ENCODE data around the gene APOM. TPM values are rescaled to one million over a fixed set of nuclear protein-coding genes. Genes with fewer than 3 reads are reported as not detected.
A peak's percentile ranks its signal among the peaks of the same experiment; 100 is the strongest.

Gene APOM
- total RNA-seq, 2 experiments from 2014 or later: 5.1 to 5.7 TPM

DNA sequence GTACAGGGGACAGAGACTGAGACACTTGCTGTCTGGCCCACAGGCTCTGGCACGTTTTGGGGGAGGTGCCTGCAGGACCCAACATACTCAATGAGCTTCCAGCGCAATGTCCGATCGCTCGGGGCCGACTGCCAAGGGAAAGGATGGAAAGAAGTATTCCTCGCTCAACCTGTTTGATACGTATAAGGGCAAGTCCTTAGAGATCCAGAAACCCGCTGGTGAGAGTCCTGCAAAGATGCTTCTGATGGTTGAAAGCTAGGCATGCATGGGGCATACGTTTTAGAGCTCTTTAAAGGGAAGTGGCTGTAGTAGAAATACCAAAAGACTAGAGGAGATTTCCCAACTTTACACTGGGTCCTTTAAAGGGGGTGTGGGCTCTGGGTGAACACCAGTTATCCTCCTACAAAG, 33.0 kb upstream of the APOM start:
- Mint-ChIP-seq H3K9me3 (no peaks in the 10 kb centered on the region), H3K4me1 (peaks cover 23% of the 10 kb centered on the region), H3K4me3 (peak overlapping the region; percentile 85), H3K27me3 (peaks cover 4% of the 10 kb centered on the region), H3K36me3 (peaks cover 65% of the 10 kb centered on the region), H3K27ac (peak overlapping the region; percentile 97)
- no peak for DNase-seq

DNA sequence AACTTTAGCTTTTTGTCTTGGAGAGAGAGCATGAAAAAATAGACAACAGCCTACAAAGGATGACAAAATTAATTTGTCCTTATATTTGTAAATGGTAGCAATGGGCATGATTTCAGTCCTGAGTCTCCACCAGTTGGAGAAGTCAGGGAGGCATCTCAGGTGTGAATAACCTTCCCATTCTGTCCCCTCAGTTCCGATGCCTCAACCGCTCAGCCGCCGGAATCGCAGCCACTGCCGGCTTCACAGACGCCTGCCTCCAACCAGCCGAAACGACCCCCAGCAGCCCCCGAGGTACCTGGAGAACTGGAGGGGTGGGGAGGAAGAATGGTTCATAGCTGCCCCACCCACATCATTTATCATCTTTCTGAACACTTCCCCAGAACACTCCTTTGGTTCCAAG, 31.6 kb upstream of the APOM start:
- no peaks in the 10 kb centered on the region for H3K9me3 Mint-ChIP-seq
- H3K36me3 Mint-ChIP-seq: peaks cover 64% of the 10 kb centered on the region
- H3K27me3 Mint-ChIP-seq: peaks cover 4% of the 10 kb centered on the region
- H3K27ac Mint-ChIP-seq: peak overlapping the region; percentile 17
- no peak overlapping the region for H3K4me3 Mint-ChIP-seq
- H3K4me1 Mint-ChIP-seq: peaks cover 18% of the 10 kb centered on the region
- no peak for DNase-seq

DNA sequence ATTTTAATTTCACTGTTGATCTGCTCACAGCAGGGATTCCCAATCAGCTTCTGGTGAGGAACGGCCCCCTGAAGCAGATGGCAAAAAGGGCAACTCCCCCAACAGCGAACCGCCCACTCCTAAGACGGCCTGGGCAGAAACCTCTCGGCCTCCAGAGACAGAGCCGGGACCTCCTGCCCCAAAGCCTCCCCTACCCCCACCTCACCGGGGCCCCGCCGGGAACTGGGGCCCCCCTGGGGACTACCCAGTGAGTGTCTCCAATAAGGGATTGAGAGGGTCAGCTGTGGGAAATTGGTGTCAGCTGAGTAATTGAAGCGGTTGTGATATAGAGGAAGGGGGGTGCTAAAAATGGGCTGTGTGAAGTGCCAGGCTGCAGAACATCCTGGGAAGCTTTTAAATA, 28.7 kb upstream of the APOM start:
- Mint-ChIP-seq H3K27ac (peak overlapping the region; percentile 43), H3K36me3 (peaks cover 69% of the 10 kb centered on the region), H3K9me3 (no peaks in the 10 kb centered on the region), H3K4me3 (no peak overlapping the region), H3K4me1 (peaks cover 16% of the 10 kb centered on the region), H3K27me3 (no peaks in the 10 kb centered on the region)
- DNase-seq: no peak

DNA sequence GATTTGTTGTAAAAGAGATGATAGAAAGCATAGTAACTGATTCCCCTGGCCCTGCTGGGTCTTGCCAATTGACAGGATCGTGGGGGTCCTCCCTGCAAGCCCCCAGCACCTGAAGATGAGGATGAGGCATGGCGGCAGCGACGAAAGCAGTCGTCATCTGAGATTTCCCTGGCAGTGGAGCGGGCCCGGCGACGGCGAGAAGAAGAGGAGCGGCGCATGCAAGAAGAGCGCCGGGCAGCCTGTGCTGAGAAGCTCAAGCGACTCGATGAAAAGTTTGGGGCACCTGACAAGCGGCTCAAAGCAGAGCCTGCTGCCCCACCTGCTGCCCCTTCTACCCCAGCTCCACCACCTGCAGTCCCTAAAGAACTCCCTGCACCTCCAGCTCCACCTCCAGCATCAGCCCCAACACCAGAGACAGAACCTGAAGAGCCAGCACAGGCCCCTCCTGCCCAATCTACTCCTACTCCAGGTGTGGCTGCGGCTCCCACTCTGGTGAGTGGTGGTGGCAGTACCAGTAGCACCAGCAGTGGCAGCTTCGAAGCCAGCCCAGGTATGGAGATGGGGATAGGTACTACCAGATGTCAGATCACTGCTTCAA, 27.9 kb upstream of the APOM start:
- Mint-ChIP-seq H3K4me1 (peaks cover 8% of the 10 kb centered on the region), H3K36me3 (peaks cover 62% of the 10 kb centered on the region), H3K27ac (peak overlapping the region; percentile 50)

DNA sequence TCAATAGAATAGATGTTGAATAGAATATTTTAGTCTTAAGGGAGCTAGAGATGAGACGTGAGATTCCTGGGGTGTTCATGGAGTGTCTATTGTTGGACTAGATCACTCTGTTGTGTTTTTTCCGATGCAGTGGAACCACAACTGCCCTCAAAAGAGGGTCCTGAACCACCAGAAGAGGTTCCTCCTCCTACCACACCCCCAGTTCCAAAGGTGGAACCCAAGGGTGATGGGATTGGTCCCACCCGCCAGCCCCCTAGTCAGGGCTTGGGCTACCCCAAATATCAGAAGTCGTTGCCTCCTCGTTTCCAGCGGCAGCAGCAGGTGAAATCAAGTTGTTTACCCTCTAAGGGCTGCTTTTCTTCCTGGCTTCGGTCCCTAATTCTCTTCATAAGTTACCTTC, 26.7 kb upstream of the APOM start:
- no peak for DNase-seq
- Mint-ChIP-seq H3K27me3 (no peaks in the 10 kb centered on the region), H3K4me1 (peaks cover 6% of the 10 kb centered on the region), H3K27ac (no peak overlapping the region), H3K4me3 (no peak overlapping the region), H3K9me3 (no peaks in the 10 kb centered on the region), H3K36me3 (peaks cover 55% of the 10 kb centered on the region)

More for the DNA sequence above, 27.9 kb upstream of the APOM start:
- no peak for DNase-seq
- no peaks in the 10 kb centered on the region for H3K27me3 Mint-ChIP-seq
- H3K9me3 Mint-ChIP-seq: no peaks in the 10 kb centered on the region
- H3K4me3 Mint-ChIP-seq: no peak overlapping the region

DNA sequence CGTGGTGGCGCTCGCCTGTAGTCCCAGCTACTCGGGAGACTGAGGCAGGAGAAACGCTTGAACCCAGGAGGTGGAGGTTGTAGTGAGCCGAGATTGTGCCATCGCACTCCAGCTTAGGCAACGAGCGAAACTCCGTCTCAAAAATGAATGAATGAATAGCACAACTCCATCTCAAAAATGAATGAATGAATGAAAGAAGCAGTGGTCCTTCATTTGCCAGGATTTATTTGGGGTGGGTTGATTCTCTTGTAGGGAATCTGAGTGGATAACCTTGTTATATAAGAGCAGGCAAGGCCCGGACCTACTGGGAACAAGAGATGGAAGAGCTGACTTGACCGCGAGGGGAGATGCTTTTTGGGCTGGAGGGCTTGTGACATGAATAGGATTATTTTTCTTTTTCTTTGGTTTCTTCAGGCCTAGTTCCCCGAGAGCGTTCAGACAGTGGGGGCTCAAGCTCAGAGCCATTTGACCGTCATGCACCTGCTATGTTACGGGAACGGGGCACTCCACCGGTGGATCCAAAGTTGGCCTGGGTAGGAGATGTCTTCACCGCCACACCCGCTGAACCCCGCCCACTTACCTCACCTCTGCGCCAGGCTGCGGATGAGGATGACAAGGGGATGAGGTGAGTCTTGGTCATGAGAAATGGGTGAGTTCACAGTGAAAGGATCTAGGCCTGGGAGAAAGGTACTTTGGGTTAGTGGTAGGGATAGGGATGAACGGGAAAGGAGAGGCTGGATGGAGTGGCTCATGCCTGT, 25.3 kb upstream of the APOM start:
- H3K27me3 Mint-ChIP-seq: no peaks in the 10 kb centered on the region
- H3K9me3 Mint-ChIP-seq: no peaks in the 10 kb centered on the region
- peaks cover 47% of the 10 kb centered on the region for H3K36me3 Mint-ChIP-seq
- H3K4me1 Mint-ChIP-seq: peaks cover 6% of the 10 kb centered on the region
- peak overlapping the region; percentile 75 for H3K27ac Mint-ChIP-seq
- no peak for DNase-seq
- H3K4me3 Mint-ChIP-seq: no peak overlapping the region

DNA sequence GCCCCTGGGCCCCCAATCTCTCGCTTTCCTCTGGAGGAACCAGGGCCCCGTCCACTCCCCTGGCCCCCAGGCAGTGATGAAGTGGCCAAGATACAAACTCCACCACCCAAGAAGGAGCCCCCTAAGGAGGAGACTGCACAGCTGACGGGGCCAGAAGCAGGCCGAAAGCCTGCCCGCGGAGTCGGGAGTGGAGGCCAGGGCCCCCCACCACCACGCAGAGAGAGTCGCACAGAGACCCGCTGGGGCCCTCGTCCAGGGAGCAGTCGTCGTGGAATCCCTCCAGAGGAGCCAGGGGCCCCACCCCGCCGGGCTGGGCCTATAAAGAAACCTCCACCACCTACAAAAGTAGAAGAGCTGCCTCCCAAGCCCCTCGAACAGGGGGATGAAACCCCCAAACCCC, 24.5 kb upstream of the APOM start:
- Mint-ChIP-seq H3K4me1 (peaks cover 3% of the 10 kb centered on the region), H3K27me3 (no peaks in the 10 kb centered on the region), H3K4me3 (no peak overlapping the region), H3K9me3 (no peaks in the 10 kb centered on the region), H3K36me3 (peaks cover 40% of the 10 kb centered on the region), H3K27ac (peak overlapping the region; percentile 75)
- no peak for DNase-seq

DNA sequence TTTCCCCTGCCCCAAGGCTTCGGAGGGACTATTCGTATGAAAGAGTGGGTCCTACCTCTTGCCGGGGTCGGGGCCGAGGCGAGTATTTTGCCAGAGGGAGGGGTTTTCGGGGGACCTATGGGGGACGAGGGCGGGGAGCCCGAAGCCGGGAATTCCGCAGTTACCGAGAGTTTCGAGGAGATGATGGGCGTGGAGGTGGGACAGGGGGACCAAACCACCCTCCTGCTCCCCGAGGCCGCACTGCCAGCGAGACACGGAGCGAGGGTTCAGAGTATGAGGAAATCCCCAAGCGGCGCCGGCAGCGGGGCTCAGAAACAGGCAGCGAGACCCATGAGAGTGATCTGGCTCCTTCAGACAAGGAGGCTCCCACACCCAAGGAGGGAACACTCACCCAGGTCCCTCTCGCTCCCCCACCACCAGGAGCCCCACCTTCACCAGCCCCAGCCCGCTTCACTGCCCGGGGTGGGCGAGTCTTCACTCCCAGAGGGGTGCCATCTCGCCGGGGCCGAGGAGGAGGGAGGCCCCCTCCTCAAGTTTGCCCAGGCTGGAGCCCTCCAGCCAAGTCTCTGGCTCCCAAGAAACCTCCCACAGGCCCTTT, 23.9 kb upstream of the APOM start:
- no peaks in the 10 kb centered on the region for H3K9me3 Mint-ChIP-seq
- H3K27me3 Mint-ChIP-seq: no peaks in the 10 kb centered on the region
- no peak for DNase-seq
- no peak overlapping the region for H3K4me3 Mint-ChIP-seq
- peaks cover 34% of the 10 kb centered on the region for H3K36me3 Mint-ChIP-seq
- H3K4me1 Mint-ChIP-seq: peaks cover 3% of the 10 kb centered on the region
- peak overlapping the region; percentile 10 for H3K27ac Mint-ChIP-seq

DNA sequence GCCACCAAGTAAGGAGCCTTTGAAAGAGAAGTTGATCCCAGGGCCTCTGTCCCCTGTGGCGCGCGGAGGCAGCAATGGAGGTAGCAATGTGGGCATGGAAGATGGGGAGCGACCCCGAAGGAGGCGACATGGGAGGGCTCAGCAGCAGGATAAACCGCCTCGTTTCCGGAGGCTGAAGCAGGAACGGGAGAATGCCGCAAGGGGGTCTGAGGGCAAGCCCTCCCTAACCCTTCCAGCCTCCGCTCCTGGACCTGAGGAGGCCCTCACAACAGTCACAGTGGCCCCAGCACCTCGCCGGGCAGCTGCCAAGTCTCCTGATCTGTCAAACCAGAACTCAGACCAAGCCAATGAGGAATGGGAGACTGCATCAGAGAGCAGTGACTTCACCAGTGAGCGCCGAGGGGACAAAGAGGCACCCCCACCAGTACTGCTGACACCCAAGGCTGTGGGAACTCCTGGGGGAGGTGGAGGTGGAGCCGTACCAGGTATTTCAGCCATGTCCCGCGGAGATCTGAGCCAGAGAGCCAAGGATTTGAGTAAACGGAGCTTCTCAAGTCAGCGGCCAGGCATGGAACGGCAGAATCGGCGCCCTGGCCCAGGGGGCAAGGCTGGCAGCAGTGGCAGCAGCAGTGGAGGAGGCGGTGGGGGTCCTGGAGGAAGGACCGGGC, 23.3 kb upstream of the APOM start:
- H3K36me3 Mint-ChIP-seq: peaks cover 33% of the 10 kb centered on the region
- no peaks in the 10 kb centered on the region for H3K9me3 Mint-ChIP-seq
- peaks cover 3% of the 10 kb centered on the region for H3K4me1 Mint-ChIP-seq
- H3K27ac Mint-ChIP-seq: peak overlapping the region; percentile 69
- H3K4me3 Mint-ChIP-seq: no peak overlapping the region
- no peaks in the 10 kb centered on the region for H3K27me3 Mint-ChIP-seq
- DNase-seq: no peak

DNA sequence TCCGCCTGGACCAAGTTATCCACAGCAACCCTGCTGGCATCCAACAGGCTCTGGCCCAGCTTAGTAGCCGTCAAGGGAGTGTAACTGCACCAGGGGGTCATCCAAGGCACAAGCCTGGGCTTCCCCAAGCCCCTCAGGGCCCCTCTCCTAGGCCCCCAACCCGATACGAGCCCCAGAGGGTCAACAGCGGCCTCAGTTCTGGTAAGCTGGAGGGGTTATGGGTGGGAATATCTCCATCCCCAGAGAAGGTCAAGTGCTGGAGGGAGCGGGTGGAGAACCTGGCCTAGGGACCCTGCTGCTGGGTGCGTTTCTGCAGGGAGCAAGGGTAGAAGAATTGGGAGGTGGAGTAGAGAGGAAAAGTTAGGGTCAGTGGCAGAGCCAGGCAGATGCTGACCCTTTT, 22.2 kb upstream of the APOM start:
- no peak for DNase-seq
- Mint-ChIP-seq H3K9me3 (no peaks in the 10 kb centered on the region), H3K4me1 (peaks cover 3% of the 10 kb centered on the region), H3K36me3 (peaks cover 28% of the 10 kb centered on the region), H3K27ac (peak overlapping the region; percentile 34), H3K4me3 (no peak overlapping the region), H3K27me3 (no peaks in the 10 kb centered on the region)

DNA sequence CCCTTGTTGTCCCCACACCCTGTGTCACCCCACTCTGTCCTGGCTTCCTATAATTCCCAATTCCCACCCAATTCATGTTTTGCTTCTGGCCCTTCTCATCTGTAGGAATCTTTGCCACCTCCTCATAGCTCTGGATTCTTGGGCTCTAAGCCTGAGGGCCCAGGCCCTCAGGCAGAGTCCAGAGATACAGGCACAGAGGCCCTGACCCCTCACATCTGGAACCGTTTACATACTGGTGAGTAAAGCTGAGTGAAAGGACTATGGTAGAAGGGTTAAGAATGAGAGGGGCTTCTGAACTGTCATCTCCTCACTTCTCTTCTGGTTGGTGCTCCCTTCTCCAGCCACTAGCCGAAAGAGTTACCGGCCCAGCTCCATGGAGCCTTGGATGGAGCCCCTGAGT, 21.6 kb upstream of the APOM start:
- Mint-ChIP-seq H3K27me3 (no peaks in the 10 kb centered on the region), H3K9me3 (no peaks in the 10 kb centered on the region), H3K4me1 (peaks cover 6% of the 10 kb centered on the region), H3K4me3 (no peak overlapping the region), H3K36me3 (peaks cover 30% of the 10 kb centered on the region), H3K27ac (peak overlapping the region; percentile 2)
- no peak for DNase-seq

DNA sequence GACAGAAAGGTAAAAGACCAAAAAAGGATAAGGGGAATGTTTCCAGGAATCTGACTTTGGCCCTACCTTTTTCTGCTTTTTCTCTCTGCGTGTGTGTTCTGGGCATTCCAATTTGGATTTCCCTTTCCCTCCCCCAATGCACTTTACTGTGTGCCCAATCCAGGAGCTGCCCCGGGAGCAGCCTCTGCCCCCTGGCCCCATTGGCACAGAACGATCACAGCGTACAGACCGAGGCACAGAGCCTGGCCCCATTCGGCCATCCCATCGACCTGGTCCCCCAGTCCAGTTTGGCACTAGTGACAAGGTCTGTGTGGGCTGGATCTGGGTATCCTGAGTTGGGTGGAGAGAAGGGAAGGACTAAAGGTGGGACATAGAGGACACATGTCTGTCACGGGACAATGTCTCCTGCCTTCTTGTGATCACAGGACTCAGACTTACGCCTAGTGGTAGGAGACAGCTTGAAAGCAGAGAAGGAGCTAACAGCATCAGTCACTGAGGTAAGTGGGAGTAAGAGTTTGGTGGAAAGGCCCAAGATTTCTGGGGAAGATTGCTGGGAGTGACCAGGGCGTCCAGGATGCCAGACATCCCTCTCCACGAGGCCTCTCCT, 20.6 kb upstream of the APOM start:
- peak overlapping the region; percentile 15 for H3K27ac Mint-ChIP-seq
- H3K9me3 Mint-ChIP-seq: no peaks in the 10 kb centered on the region
- no peaks in the 10 kb centered on the region for H3K27me3 Mint-ChIP-seq
- DNase-seq: no peak
- no peak overlapping the region for H3K4me3 Mint-ChIP-seq
- H3K36me3 Mint-ChIP-seq: peaks cover 25% of the 10 kb centered on the region
- peaks cover 13% of the 10 kb centered on the region for H3K4me1 Mint-ChIP-seq

DNA sequence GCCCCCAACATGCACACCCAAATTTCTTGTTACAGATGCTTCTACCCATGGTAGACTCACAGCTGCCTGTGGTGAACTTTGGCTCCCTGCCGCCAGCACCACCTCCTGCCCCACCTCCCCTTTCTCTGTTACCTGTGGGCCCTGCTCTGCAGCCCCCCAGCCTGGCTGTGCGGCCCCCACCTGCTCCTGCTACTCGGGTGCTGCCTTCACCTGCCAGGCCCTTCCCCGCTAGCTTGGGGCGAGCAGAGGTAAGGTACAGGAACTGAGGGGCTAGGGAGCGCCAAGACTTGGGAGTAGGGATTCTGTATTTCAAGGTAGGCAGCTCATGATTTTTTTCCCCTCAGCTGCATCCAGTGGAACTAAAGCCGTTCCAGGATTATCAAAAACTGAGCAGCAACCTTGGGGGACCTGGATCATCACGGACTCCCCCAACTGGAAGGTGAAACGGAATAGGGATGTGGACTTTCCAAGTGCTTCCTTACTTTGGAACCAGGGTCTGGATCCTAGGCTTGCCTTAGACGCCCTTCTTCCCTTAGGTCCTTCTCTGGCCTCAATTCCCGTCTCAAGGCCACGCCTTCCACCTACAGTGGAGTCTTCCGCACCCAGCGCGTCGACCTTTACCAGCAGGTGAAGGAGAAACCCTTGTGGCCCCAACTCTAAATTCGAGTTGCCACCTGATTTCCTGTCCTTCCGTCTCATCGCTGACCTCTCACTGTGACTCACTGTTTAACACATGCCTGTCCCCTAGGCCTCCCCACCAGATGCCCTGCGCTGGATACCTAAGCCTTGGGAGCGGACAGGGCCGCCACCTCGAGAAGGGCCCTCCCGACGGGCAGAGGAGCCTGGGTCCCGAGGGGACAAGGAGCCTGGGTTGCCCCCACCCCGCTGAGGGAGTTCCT, 18.7 kb upstream of the APOM start:
- H3K36me3 Mint-ChIP-seq: peaks cover 14% of the 10 kb centered on the region
- DNase-seq: no peak
- peaks cover 18% of the 10 kb centered on the region for H3K4me1 Mint-ChIP-seq

DNA sequence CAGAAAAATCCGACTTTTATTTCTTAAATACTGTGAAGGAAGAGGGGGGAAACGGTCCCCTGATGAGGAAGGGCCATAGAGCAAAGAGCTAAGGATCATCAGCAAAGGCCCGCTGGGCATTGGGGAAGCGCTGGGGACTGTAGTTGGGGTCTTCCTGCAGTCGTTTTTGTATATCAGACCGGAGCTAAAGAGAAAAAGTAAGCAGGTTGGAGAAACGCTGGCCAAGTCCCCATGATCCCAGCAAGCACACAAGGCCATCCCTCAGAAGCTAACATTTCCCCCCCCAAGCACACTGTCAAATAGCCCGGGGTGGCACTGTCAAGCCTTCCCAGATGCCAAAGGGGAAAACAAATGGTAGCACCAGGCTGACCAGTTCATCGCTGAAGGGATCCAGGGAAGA, 16.7 kb upstream of the APOM start:
- no peak overlapping the region for H3K4me3 Mint-ChIP-seq
- H3K27me3 Mint-ChIP-seq: no peaks in the 10 kb centered on the region
- H3K27ac Mint-ChIP-seq: peak overlapping the region; percentile 63
- DNase-seq: no peak
- peaks cover 15% of the 10 kb centered on the region for H3K4me1 Mint-ChIP-seq
- peaks cover 10% of the 10 kb centered on the region for H3K36me3 Mint-ChIP-seq
- H3K9me3 Mint-ChIP-seq: no peaks in the 10 kb centered on the region

More for the DNA sequence above, 18.7 kb upstream of the APOM start:
- Mint-ChIP-seq H3K9me3 (no peaks in the 10 kb centered on the region), H3K27me3 (no peaks in the 10 kb centered on the region), H3K27ac (peak overlapping the region; percentile 58), H3K4me3 (no peak overlapping the region)

Data from activated naive CD8-positive, alpha-beta T cell treated with anti-CD3 and anti-CD28 coated beads for 36 hours (primary cell).